ENCODE results near the gene IZUMO3.
"Not testable (repeated sequence)": the region's sequence is repeated elsewhere in the genome, so short reads cannot be mapped to it uniquely, and the experiment has no call there.

DNA sequence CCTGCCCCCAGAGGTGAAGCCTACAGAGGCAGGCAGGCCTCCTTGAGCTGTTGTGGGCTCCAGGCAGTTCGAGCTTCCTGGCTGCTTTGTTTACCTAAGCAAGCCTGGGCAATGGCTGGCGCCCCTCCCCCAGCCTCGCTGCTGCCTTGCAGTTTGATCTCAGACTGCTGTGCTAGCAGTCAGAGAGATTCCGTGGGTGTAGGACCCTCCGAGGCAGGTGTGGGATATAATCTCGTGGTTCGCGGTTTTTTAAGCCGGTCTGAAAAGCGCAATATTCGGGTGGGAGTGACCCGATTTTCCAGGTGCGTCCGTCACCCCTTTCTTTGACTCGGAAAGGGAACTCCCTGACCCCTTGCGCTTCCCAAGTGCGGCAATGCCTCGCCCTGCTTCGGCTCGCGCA is 34.3 kb upstream of the IZUMO3 start:
- TF ChIP-seq POLR2A (IDR thresholded peaks at IDR 0.05); CTCF (IDR thresholded peaks at IDR 0.05); POLR2AphosphoS5 (IDR thresholded peaks at IDR 0.05; ENCODE audit: insufficient read depth in 1 of 2, low read depth in 1 of 2): not testable (repeated sequence)
